ENCODE results near the gene PSMB1.
"Not testable (repeated sequence)": the region's sequence is repeated elsewhere in the genome, so short reads cannot be mapped to it uniquely, and the experiment has no call there.

The PSMB1 gene

GRCh38 chr6:170537329-170537728, 15.8 kb downstream of the PSMB1 start:
- in situ Hi-C loops (cut with HindIII; ENCODE audit: low sequenced_read_pairs): no loop called here
- H3K4me3 ChIP-seq (ENCODE audit: low read depth, low read length): no peak overlapping the region
- no peak for DNase-seq (ENCODE audit: low read depth, low spot score)
- no peak for TF ChIP-seq CTCF (IDR thresholded peaks at IDR 0.05; ENCODE audit: low read depth, low read length)

- H3K4me3 ChIP-seq (ENCODE audit: low read depth, low read length): no peak overlapping the region
- no peak for DNase-seq (ENCODE audit: low read depth, low spot score)
- no peak for TF ChIP-seq CTCF (IDR thresholded peaks at IDR 0.05; ENCODE audit: low read depth, low read length)
- in situ Hi-C loops (cut with HindIII; ENCODE audit: low sequenced_read_pairs): no loop called here
These were observed 16.4 kb downstream of the PSMB1 start for GRCh38 chr6:170536671-170537070.

- in situ Hi-C loops (cut with HindIII; ENCODE audit: low sequenced_read_pairs): no loop called here
- no peak for TF ChIP-seq CTCF (IDR thresholded peaks at IDR 0.05; ENCODE audit: low read depth, low read length)
- no peak overlapping the region for H3K4me3 ChIP-seq (ENCODE audit: low read depth, low read length)
- no peak for DNase-seq (ENCODE audit: low read depth, low spot score)
These were observed 18.1 kb downstream of the PSMB1 start for GRCh38 chr6:170535004-170535403.

- no peak for DNase-seq (ENCODE audit: low read depth, low spot score)
- in situ Hi-C loops (cut with HindIII; ENCODE audit: low sequenced_read_pairs): no loop called here
- H3K4me3 ChIP-seq (ENCODE audit: low read depth, low read length): no peak overlapping the region
- no peak for TF ChIP-seq CTCF (IDR thresholded peaks at IDR 0.05; ENCODE audit: low read depth, low read length)
These were observed 19.3 kb downstream of the PSMB1 start for GRCh38 chr6:170533792-170534191.

GRCh38 chr6:170532867-170533488, 20.1 kb downstream of the PSMB1 start:
- no peak overlapping the region for H3K4me3 ChIP-seq (ENCODE audit: low read depth, low read length)
- peak; percentile 7 for DNase-seq (ENCODE audit: low read depth, low spot score)
- no peak for TF ChIP-seq CTCF (IDR thresholded peaks at IDR 0.05; ENCODE audit: low read depth, low read length)
- in situ Hi-C loops (cut with HindIII; ENCODE audit: low sequenced_read_pairs): no loop called here

- H3K4me3 ChIP-seq (ENCODE audit: low read depth, low read length): no peak overlapping the region
- in situ Hi-C loops (cut with HindIII; ENCODE audit: low sequenced_read_pairs): no loop called here
- peak; percentile 80 for DNase-seq (ENCODE audit: low read depth, low spot score)
- TF ChIP-seq CTCF (IDR thresholded peaks at IDR 0.05; ENCODE audit: low read depth, low read length): peak; percentile 91
These were observed 23.2 kb downstream of the PSMB1 start for GRCh38 chr6:170529839-170530469.

- H3K4me3 ChIP-seq (ENCODE audit: low read depth, low read length); DNase-seq (ENCODE audit: low read depth, low spot score); in situ Hi-C loops (cut with HindIII; ENCODE audit: low sequenced_read_pairs): not testable (repeated sequence)
These were observed 25.1 kb downstream of the PSMB1 start for GRCh38 chr6:170527995-170528394.

Measured in astrocyte of the spinal cord (primary cell).